Choroid plexus epithelial cell (primary cell): Measurements from ENCODE around the gene CAPN8.

Source experiments
- DNase-seq: peaks from one replicate; pipeline ENCODE4 v3.0.0-alpha.2; 2010; ENCODE audit warnings: low read depth
- H3K4me3 ChIP-seq: 2 replicates; pipeline ENCODE4 v1.5.1; 2011; ENCODE audit warnings: low read depth, mild to moderate bottlenecking, control low read depth, low read length, moderate library complexity
- CTCF ChIP-seq: conservative IDR thresholded peaks from 2 replicates; pipeline ENCODE4 v1.5.1; 2011; ENCODE audit warnings: low read depth, mild to moderate bottlenecking, control low read depth, inconsistent platforms, low read length, moderate library complexity

CAPN8 gene

GRCh38 chr1:223669003-223669795 is 3.7 kb upstream of the CAPN8 start:
- DNase-seq, result no peak
- TF ChIP-seq CTCF, result no peak
- H3K4me3 ChIP-seq, result no peak overlapping the region

GRCh38 chr1:223667484-223668182 is 2.1 kb upstream of the CAPN8 start:
- no peak for TF ChIP-seq CTCF
- DNase-seq, result no peak
- H3K4me3 ChIP-seq, result no peak overlapping the region

- TF ChIP-seq CTCF, result no peak
- H3K4me3 ChIP-seq, result no peak overlapping the region
- DNase-seq, result no peak
Observed at GRCh38 chr1:223664106-223664505, 1.4 kb downstream of the CAPN8 start.

- no peak for DNase-seq
- no peak overlapping the region for H3K4me3 ChIP-seq
- no peak for TF ChIP-seq CTCF
Observed at GRCh38 chr1:223662943-223663342, 2.6 kb downstream of the CAPN8 start.

GRCh38 chr1:223659711-223660110 is 5.8 kb downstream of the CAPN8 start:
- no peak overlapping the region for H3K4me3 ChIP-seq
- no peak for DNase-seq
- no peak for TF ChIP-seq CTCF

GRCh38 chr1:223657978-223658377 is 7.5 kb downstream of the CAPN8 start:
- no peak for DNase-seq
- no peak for TF ChIP-seq CTCF
- H3K4me3 ChIP-seq, result no peak overlapping the region
